ENCODE results near the gene PPWD1. TPM values are rescaled to one million over a fixed set of nuclear protein-coding genes. Genes with fewer than 3 reads are reported as not detected.
A peak's percentile ranks its signal among the peaks of the same experiment; 100 is the strongest.

Gene PPWD1
- total RNA-seq, 1 donor from 2014 or later = 89.9 TPM

- no peaks in the 10 kb centered on the region for H4K20me1 ChIP-seq (ENCODE audit: low read depth)
- H3K9ac ChIP-seq = peak within 1 kb of the TSS; percentile 89
Observed at GRCh38 chr5:65624571-65625555, 61.8 kb downstream of the PPWD1 start, which contains the start of the genes SHLD3 and TRAPPC13. Gene SHLD3, plus strand, starts transcription at chr5:65625027. Its CDS starts 4,561 bp downstream, at chr5:65629588. Gene TRAPPC13, plus strand, starts transcription at chr5:65625027. Its CDS starts 34 bp downstream, at chr5:65625061.

DNA sequence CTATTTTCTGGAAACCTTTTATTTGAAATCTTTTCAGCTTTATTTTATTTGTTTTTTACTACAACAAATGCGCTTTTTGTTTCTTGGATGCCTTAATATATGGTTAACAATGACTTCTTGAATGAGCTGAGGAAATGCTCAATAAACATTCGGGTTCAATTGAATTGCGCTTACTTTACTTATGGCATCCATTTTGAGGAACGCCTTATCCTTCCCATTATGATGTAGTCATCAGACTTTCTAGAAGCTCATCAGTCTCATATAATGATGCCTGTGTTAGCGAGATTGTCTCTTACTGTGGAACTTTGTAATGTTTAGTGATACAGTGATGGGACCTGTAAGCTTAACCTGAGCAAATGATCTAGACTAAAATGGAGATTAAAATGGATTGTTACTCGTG, 62.6 kb downstream of the PPWD1 start:
- no peak overlapping the region for H2AFZ ChIP-seq (replicated peaks)
- TF ChIP-seq EZH2 (IDR thresholded peaks at IDR 0.05) (no peak), CTCF (IDR thresholded peaks at IDR 0.05) (no peak), EZH2phosphoT487 (IDR thresholded peaks at IDR 0.05) (no peak)
- Mint-ChIP-seq H3K9me3 (no peaks in the 10 kb centered on the region), H3K4me1 (peaks cover 20% of the 10 kb centered on the region), H3K27me3 (ENCODE audit: insufficient read depth, low read depth) (peaks cover 5% of the 10 kb centered on the region), H3K36me3 (peaks cover 7% of the 10 kb centered on the region), H3K27ac (no peak overlapping the region), H3K4me3 (peak overlapping the region; percentile 95)
- H3K27me3 ChIP-seq = no peaks in the 10 kb centered on the region
- H4K20me1 ChIP-seq (ENCODE audit: low read depth) = no peaks in the 10 kb centered on the region
- H3K9me3 ChIP-seq (ENCODE audit: low read depth) = no peaks in the 10 kb centered on the region
- peak overlapping the region; percentile 73 for H3K4me3 ChIP-seq
- no peaks in the 10 kb centered on the region for H3F3A ChIP-seq (ENCODE audit: low read depth)
- H3K79me2 ChIP-seq (ENCODE audit: low read depth) = peaks cover 90% of the 10 kb centered on the region
- DNase-seq (ENCODE audit: low spot score) = no peak
- H3K36me3 ChIP-seq = no peaks in the 10 kb centered on the region
- peaks cover 12% of the 10 kb centered on the region for H3K4me1 ChIP-seq
- peak overlapping the region; percentile 89 for H3K9ac ChIP-seq
- peak overlapping the region; percentile 94 for H3K4me2 ChIP-seq
- no peak overlapping the region for H3K27ac ChIP-seq

More at GRCh38 chr5:65624571-65625555, 61.8 kb downstream of the PPWD1 start, which contains the start of the genes SHLD3 and TRAPPC13:
- Mint-ChIP-seq H3K4me1 (peaks cover 20% of the 10 kb centered on the region), H3K36me3 (peaks cover 6% of the 10 kb centered on the region), H3K27me3 (ENCODE audit: insufficient read depth, low read depth) (peaks cover 5% of the 10 kb centered on the region), H3K9me3 (no peaks in the 10 kb centered on the region), H3K27ac (peak within 1 kb of the TSS; percentile 87), H3K4me3 (peak within 1 kb of the TSS; percentile 95)
- peak within 1 kb of the TSS; percentile 79 for H3K27ac ChIP-seq
- H3F3A ChIP-seq (ENCODE audit: low read depth) = no peaks in the 10 kb centered on the region
- H2AFZ ChIP-seq (replicated peaks) = peak within 1 kb of the TSS; percentile 100
- peak; percentile 93 for DNase-seq (ENCODE audit: low spot score)
- H3K9me3 ChIP-seq (ENCODE audit: low read depth) = no peaks in the 10 kb centered on the region
- H3K79me2 ChIP-seq (ENCODE audit: low read depth) = peaks cover 90% of the 10 kb centered on the region
- peaks cover 12% of the 10 kb centered on the region for H3K4me1 ChIP-seq
- peak within 1 kb of the TSS; percentile 73 for H3K4me3 ChIP-seq
- H3K27me3 ChIP-seq = no peaks in the 10 kb centered on the region
- peak within 1 kb of the TSS; percentile 94 for H3K4me2 ChIP-seq
- TF ChIP-seq EZH2 (IDR thresholded peaks at IDR 0.05) (no peak), CTCF (IDR thresholded peaks at IDR 0.05) (peak; percentile 11)
- no peaks in the 10 kb centered on the region for H3K36me3 ChIP-seq

DNA sequence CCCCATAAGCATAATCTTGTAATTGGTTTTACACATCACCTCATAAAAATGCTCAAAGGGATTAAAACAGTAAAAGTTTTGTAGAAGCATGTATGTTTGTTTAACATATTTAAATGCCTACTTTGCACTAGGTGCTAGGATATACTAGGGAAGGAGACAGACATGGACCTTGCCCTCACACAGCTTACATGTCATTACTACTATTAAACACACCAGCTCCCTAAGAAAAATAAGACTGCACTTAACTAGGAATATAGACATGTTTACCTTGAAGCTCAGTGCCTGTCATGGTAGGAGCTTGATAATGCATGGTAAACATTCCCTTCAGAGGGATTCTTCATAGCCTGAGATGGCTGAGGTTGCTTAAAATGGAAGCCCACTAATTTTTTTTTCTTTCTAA, 67.9 kb downstream of the PPWD1 start:
- Histone ChIP-seq H3F3A (ENCODE audit: low read depth) (no peaks in the 10 kb centered on the region), H3K4me1 (peaks cover 1% of the 10 kb centered on the region), H3K27ac (no peak overlapping the region), H3K9me3 (ENCODE audit: low read depth) (no peaks in the 10 kb centered on the region), H3K4me2 (no peak overlapping the region), H4K20me1 (ENCODE audit: low read depth) (no peaks in the 10 kb centered on the region), H3K36me3 (peaks cover 8% of the 10 kb centered on the region), H3K9ac (no peak overlapping the region), H3K4me3 (no peak overlapping the region), H3K79me2 (ENCODE audit: low read depth) (peaks cover 51% of the 10 kb centered on the region), H3K27me3 (no peaks in the 10 kb centered on the region), H2AFZ (replicated peaks) (no peak overlapping the region)
- TF ChIP-seq EZH2 (IDR thresholded peaks at IDR 0.05) (no peak), EZH2phosphoT487 (IDR thresholded peaks at IDR 0.05) (no peak)
- DNase-seq (ENCODE audit: low spot score) = no peak
- H3K27me3 Mint-ChIP-seq (ENCODE audit: insufficient read depth, low read depth) = no peaks in the 10 kb centered on the region
- peaks cover 7% of the 10 kb centered on the region for H3K36me3 Mint-ChIP-seq
- no peak overlapping the region for H3K27ac Mint-ChIP-seq
- peaks cover 4% of the 10 kb centered on the region for H3K4me1 Mint-ChIP-seq
- no peak overlapping the region for H3K4me3 Mint-ChIP-seq
- H3K9me3 Mint-ChIP-seq = no peaks in the 10 kb centered on the region

Small RNAs within 50 kb of the gene (small RNA-seq; reads per million reads assigned to genes)
- not detected for gene RNU6-540P

Other genes starting within 250 kb of the PPWD1 start
- gene ADAMTS6, start 81.4 kb upstream of the PPWD1 start, total RNA-seq (ENCODE audit: low replicate concordance) = 7.1 and 14.3 TPM in 2 replicates
- gene CENPK, start 128 bp upstream of the PPWD1 start, total RNA-seq (ENCODE audit: low replicate concordance) = 73.7 and 134 TPM in 2 replicates
- gene TRIM23, start 61.0 kb downstream of the PPWD1 start, total RNA-seq (ENCODE audit: low replicate concordance) = 15.5 and 16.6 TPM in 2 replicates
- 5.7 and 8.4 TPM in 2 replicates for gene SHLD3, start 61.7 kb downstream of the PPWD1 start, total RNA-seq (ENCODE audit: low replicate concordance)
- 32.6 and 53.1 TPM in 2 replicates for gene TRAPPC13, start 61.7 kb downstream of the PPWD1 start, total RNA-seq (ENCODE audit: low replicate concordance)
- gene SGTB, start 158.8 kb downstream of the PPWD1 start, total RNA-seq (ENCODE audit: low replicate concordance) = 5.5 and 6.8 TPM in 2 replicates
- 78.6 and 94.3 TPM in 2 replicates for gene NLN, start 158.9 kb downstream of the PPWD1 start, total RNA-seq (ENCODE audit: low replicate concordance)

Measured in neural progenitor cell (in vitro differentiated cells).